Measurements from ENCODE around the gene CREB5. TPM values are rescaled to one million over a fixed set of nuclear protein-coding genes. Genes with fewer than 3 reads are reported as not detected.

Gene CREB5
- polyA plus RNA-seq, 1 donor: 12.9 TPM

DNA sequence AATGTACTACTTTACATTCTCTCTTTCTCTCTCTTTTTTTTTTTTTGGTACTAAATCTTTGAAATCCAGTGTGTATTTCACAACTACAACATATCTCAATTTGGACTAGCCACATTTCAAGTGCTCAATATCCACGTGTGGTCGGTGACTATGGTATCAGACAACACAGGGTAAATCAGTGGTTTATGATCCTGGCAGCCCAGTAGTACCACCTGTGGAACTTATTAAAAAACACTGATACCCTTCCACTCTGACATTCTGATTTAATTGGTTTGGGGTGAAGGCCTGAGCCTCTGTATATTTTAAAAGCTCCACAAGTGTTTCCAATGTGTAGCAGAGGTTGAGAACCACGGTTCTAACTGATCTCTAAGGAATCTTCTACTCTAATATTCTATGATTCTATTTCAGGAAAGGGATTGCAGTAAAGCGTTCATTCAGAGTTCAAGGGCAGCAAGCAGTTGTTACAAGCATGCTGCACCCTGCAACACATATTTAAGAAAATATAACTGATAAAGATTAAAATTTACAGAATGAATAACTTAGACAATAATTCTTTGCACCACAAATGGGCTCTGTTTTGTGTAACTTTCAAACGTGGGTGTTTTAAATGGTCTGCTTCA, 5.1 kb downstream of the CREB5 start:
- no peaks in the 10 kb centered on the region for H3K36me3 ChIP-seq (ENCODE audit: control insufficient read depth, insufficient read depth, low read length)
- 29% methylated on average over 1 of the region's 5 CpGs for WGBS (ENCODE audit: insufficient coverage, low lambda C conversion rate)
- no peaks in the 10 kb centered on the region for H3K4me1 ChIP-seq (ENCODE audit: control insufficient read depth, insufficient read depth, low read length)
- DNase-seq: no peak
- H3K27ac ChIP-seq (ENCODE audit: low read length): no peak overlapping the region
- no peaks in the 10 kb centered on the region for H3K9me3 ChIP-seq (ENCODE audit: control insufficient read depth, low read depth, low read length)
- no peak overlapping the region for H3K4me3 ChIP-seq (ENCODE audit: low read length)
- H3K27me3 ChIP-seq (ENCODE audit: control insufficient read depth, insufficient read depth, low read length): peaks cover 14% of the 10 kb centered on the region

DNA sequence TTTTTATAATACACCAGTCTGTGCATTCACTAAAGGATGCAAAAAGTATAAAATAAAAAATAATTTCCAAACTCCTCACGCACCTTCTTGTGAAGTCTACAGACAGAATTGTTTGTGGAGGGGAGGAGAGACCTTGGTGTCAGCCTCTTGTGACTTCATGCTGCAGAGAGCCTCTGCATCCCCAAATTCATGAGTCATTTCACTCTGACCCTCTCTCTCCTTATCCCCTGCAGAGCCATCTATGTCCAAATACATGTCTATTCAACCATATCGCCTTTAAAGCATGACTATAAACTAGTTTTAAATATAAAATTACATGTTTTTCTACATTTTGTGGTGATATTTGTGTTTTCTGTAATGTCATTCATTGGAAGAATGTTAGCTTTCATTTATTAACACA, 6.0 kb downstream of the CREB5 start:
- DNase-seq: no peak
- WGBS (ENCODE audit: insufficient coverage, low lambda C conversion rate): no CpG with 5 or more reads among the region's 2 CpGs
- H3K27ac ChIP-seq (ENCODE audit: low read length): no peak overlapping the region

DNA sequence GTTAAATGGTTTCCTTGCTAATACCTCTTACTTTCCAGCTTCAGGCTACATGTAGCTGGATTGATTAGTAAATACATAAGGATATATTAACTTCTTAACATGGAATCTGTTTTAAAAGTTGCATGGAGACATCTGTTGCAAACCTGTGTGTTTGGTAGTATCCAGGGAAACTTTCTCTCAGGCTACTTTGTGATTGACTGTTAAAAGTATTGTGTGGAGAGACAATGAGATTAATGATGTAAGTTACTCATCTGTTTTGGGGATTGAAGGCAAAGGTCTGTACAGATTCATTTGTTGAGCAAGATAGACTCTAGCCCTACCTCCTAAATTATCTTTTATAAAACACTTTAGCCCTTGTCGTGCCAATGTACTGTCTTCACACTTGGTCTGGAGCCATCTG, 6.6 kb downstream of the CREB5 start:
- no peak overlapping the region for H3K27ac ChIP-seq (ENCODE audit: low read length)
- WGBS (ENCODE audit: insufficient coverage, low lambda C conversion rate): 88% methylated on average over 1 of the region's 1 CpG
- DNase-seq: no peak

More for the DNA sequence above, 6.0 kb downstream of the CREB5 start:
- H3K4me1 ChIP-seq (ENCODE audit: control insufficient read depth, insufficient read depth, low read length): no peaks in the 10 kb centered on the region
- H3K27me3 ChIP-seq (ENCODE audit: control insufficient read depth, insufficient read depth, low read length): peaks cover 6% of the 10 kb centered on the region
- no peaks in the 10 kb centered on the region for H3K9me3 ChIP-seq (ENCODE audit: control insufficient read depth, low read depth, low read length)
- no peak overlapping the region for H3K4me3 ChIP-seq (ENCODE audit: low read length)
- no peaks in the 10 kb centered on the region for H3K36me3 ChIP-seq (ENCODE audit: control insufficient read depth, insufficient read depth, low read length)

DNA sequence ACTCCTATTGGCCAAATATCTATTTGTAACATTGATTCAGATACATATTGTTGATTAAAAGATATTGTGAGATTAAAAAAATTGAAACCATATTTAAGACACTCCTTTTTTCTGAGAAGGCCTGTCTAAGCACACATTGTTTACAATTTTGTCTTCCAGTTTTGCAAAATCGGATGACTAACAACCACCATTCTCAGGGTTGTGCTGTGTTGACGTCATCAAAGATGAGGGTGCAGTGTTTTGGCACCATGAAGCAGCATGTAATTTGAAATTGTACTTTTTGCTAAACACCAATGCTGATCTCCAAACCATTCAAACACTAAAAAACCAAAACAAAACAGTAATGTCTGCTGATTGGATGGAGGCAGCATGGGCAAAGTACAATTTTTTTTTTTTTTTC, 7.4 kb downstream of the CREB5 start:
- peaks cover 6% of the 10 kb centered on the region for H3K27me3 ChIP-seq (ENCODE audit: control insufficient read depth, insufficient read depth, low read length)
- no peak overlapping the region for H3K4me3 ChIP-seq (ENCODE audit: low read length)
- H3K4me1 ChIP-seq (ENCODE audit: control insufficient read depth, insufficient read depth, low read length): no peaks in the 10 kb centered on the region
- DNase-seq: no peak
- H3K36me3 ChIP-seq (ENCODE audit: control insufficient read depth, insufficient read depth, low read length): no peaks in the 10 kb centered on the region
- no peak overlapping the region for H3K27ac ChIP-seq (ENCODE audit: low read length)
- no CpG with 5 or more reads among the region's 2 CpGs for whole genome bisulfite sequencing (ENCODE audit: insufficient coverage, low lambda C conversion rate)
- H3K9me3 ChIP-seq (ENCODE audit: control insufficient read depth, low read depth, low read length): no peaks in the 10 kb centered on the region

More for the DNA sequence above, 6.6 kb downstream of the CREB5 start:
- Histone ChIP-seq H3K36me3 (ENCODE audit: control insufficient read depth, insufficient read depth, low read length) (no peaks in the 10 kb centered on the region), H3K9me3 (ENCODE audit: control insufficient read depth, low read depth, low read length) (no peaks in the 10 kb centered on the region), H3K4me3 (ENCODE audit: low read length) (no peak overlapping the region), H3K27me3 (ENCODE audit: control insufficient read depth, insufficient read depth, low read length) (peaks cover 6% of the 10 kb centered on the region), H3K4me1 (ENCODE audit: control insufficient read depth, insufficient read depth, low read length) (no peaks in the 10 kb centered on the region)

DNA sequence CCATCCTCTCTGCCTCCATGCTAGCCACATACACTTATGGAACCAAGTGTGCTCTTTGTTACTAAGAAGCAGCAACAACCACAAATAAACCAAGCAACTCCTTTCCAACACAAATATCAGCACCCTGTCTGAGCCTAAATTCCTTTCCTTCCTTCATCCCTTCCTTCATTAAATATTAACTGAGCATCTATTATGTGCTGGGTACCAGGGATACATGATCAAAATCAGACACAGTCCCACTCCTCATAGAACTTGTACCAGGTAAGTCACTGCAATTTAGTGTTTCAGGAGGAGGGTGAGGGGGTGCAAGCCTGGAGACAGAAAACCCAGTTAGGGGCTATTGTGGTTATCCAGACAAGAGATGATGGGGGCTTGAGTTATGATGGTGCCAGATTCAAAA, 10.8 kb downstream of the CREB5 start:
- H3K36me3 ChIP-seq (ENCODE audit: control insufficient read depth, insufficient read depth, low read length): no peaks in the 10 kb centered on the region
- H3K27ac ChIP-seq (ENCODE audit: low read length): no peak overlapping the region
- H3K4me3 ChIP-seq (ENCODE audit: low read length): no peak overlapping the region
- no peaks in the 10 kb centered on the region for H3K4me1 ChIP-seq (ENCODE audit: control insufficient read depth, insufficient read depth, low read length)
- H3K27me3 ChIP-seq (ENCODE audit: control insufficient read depth, insufficient read depth, low read length): no peaks in the 10 kb centered on the region
- DNase-seq: no peak
- H3K9me3 ChIP-seq (ENCODE audit: control insufficient read depth, low read depth, low read length): no peaks in the 10 kb centered on the region

DNA sequence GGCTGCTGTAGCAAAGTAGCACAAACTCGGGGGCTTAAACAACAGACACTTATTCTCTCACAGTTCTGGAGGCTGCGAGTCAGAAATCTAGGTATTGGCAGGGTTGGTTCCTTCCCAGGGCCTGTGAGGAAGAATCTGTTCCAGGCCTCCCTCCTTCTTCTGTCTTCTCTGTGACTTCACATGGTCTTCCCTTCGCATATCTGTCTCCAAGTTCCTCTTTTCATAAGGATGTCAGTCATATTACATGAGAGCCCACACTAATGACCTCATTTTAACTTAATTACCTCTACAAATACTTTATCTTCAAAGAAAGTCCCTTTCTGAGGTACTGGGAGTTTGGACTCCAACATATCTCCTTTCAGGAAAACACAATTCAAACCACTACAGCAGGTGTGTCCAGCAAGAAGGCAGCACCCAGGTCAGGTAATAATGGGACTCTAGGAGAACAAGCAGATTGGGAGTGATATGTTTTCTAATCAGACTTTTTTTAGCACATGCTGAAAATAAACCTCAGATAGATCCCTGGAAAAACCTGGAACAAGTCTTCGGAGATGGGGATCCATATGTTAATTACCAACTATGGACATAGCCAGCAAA, 11.7 kb downstream of the CREB5 start:
- no peak overlapping the region for H3K27ac ChIP-seq (ENCODE audit: low read length)
- no peaks in the 10 kb centered on the region for H3K9me3 ChIP-seq (ENCODE audit: control insufficient read depth, low read depth, low read length)
- no peaks in the 10 kb centered on the region for H3K4me1 ChIP-seq (ENCODE audit: control insufficient read depth, insufficient read depth, low read length)
- H3K36me3 ChIP-seq (ENCODE audit: control insufficient read depth, insufficient read depth, low read length): no peaks in the 10 kb centered on the region
- H3K27me3 ChIP-seq (ENCODE audit: control insufficient read depth, insufficient read depth, low read length): peaks cover 3% of the 10 kb centered on the region
- no peak overlapping the region for H3K4me3 ChIP-seq (ENCODE audit: low read length)
- no peak for DNase-seq
- WGBS (ENCODE audit: insufficient coverage, low lambda C conversion rate): no CpG with 5 or more reads among the region's 4 CpGs

DNA sequence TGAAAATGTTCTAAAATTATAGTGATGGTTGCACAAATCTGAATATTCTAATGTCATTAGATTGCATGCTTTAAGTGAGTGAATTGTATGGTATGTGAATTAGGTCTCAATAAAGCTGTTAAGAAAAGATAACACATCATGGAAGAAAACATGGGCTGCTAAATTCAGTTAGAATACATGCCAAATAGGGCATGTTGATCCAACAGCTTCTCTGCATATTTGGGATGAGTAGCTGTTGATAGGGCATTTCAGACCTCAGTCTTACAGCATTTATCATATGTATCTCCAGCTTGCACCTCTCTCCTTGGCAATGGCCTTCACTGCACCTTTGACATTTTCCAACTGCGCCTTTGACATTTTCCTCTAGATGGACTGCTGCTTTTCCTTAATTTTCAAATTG, 13.2 kb downstream of the CREB5 start:
- DNase-seq: no peak
- Histone ChIP-seq H3K4me1 (ENCODE audit: control insufficient read depth, insufficient read depth, low read length) (no peaks in the 10 kb centered on the region), H3K36me3 (ENCODE audit: control insufficient read depth, insufficient read depth, low read length) (no peaks in the 10 kb centered on the region), H3K4me3 (ENCODE audit: low read length) (no peak overlapping the region), H3K27me3 (ENCODE audit: control insufficient read depth, insufficient read depth, low read length) (peaks cover 3% of the 10 kb centered on the region), H3K9me3 (ENCODE audit: control insufficient read depth, low read depth, low read length) (no peaks in the 10 kb centered on the region), H3K27ac (ENCODE audit: low read length) (no peak overlapping the region)
- WGBS (ENCODE audit: insufficient coverage, low lambda C conversion rate): 100% methylated on average over 1 of the region's 1 CpG

DNA sequence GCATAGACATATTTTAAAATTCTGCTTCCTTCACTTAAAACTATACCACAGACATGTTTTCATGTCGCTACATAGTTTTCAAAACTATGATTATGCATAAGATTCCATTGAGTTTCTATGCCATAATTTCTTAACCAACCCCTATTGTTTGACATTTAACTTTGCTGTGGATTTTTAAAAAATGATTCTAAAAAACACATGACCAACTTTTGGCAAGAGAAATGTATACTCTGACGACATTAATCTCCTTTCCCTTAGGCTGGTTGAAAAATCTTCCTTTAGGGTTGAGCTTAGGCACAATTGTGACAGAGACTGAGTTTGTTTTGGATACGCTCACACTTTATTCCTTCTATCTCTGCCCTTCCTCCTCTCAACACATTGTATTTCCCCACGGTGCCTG, 14.9 kb downstream of the CREB5 start:
- no peak for DNase-seq
- WGBS (ENCODE audit: insufficient coverage, low lambda C conversion rate): 29% methylated on average over 1 of the region's 4 CpGs
- H3K27me3 ChIP-seq (ENCODE audit: control insufficient read depth, insufficient read depth, low read length): peaks cover 3% of the 10 kb centered on the region
- no peaks in the 10 kb centered on the region for H3K4me1 ChIP-seq (ENCODE audit: control insufficient read depth, insufficient read depth, low read length)
- H3K9me3 ChIP-seq (ENCODE audit: control insufficient read depth, low read depth, low read length): no peaks in the 10 kb centered on the region
- H3K36me3 ChIP-seq (ENCODE audit: control insufficient read depth, insufficient read depth, low read length): no peaks in the 10 kb centered on the region
- no peak overlapping the region for H3K4me3 ChIP-seq (ENCODE audit: low read length)
- no peak overlapping the region for H3K27ac ChIP-seq (ENCODE audit: low read length)

DNA sequence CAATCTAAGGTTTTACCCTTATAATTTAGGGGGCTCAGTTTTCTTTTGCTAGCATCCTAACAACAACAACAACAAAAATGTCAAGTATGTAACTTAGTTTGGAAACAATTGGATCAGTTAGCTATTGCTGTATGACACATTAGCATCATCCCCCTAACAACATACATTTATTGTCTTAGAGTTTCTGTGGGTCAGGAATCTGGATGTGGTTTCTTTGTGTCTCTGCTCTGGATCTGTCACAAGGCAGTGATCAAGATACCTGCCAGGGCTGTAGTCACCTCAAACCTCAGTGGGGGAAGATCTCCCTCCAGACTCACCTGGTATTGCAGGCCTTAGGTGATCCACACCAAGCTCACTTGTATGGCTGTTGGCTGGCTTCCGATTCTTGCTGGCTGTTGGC, 18.3 kb downstream of the CREB5 start:
- H3K36me3 ChIP-seq (ENCODE audit: control insufficient read depth, insufficient read depth, low read length): no peaks in the 10 kb centered on the region
- no peaks in the 10 kb centered on the region for H3K9me3 ChIP-seq (ENCODE audit: control insufficient read depth, low read depth, low read length)
- H3K4me3 ChIP-seq (ENCODE audit: low read length): no peak overlapping the region
- H3K27me3 ChIP-seq (ENCODE audit: control insufficient read depth, insufficient read depth, low read length): peaks cover 7% of the 10 kb centered on the region
- WGBS (ENCODE audit: insufficient coverage, low lambda C conversion rate): no CpG with 5 or more reads among the region's 1 CpG
- no peaks in the 10 kb centered on the region for H3K4me1 ChIP-seq (ENCODE audit: control insufficient read depth, insufficient read depth, low read length)
- DNase-seq: no peak
- H3K27ac ChIP-seq (ENCODE audit: low read length): no peak overlapping the region

DNA sequence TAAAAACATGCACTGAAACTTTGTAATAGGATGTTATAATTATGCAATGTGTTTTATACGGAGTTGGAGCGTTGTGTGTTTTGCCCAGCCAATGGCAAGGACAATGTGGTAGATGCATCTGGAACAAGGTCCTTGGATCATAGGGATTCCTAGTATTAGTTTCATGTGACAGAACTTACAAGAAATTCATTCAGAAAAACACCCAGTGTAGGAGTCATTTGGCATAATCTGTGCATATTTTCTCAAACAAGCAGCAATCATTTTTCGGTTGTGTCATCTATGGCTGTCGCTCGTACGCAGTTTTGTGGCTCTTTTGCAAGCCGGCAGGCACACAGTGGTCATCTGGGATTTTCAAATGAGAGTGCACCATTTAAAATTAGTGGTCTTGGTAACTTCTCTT, 19.8 kb downstream of the CREB5 start:
- 93% methylated on average over 7 of the region's 7 CpGs for WGBS (ENCODE audit: insufficient coverage, low lambda C conversion rate)
- Histone ChIP-seq H3K9me3 (ENCODE audit: control insufficient read depth, low read depth, low read length) (no peaks in the 10 kb centered on the region), H3K27ac (ENCODE audit: low read length) (no peak overlapping the region), H3K36me3 (ENCODE audit: control insufficient read depth, insufficient read depth, low read length) (no peaks in the 10 kb centered on the region), H3K27me3 (ENCODE audit: control insufficient read depth, insufficient read depth, low read length) (peaks cover 7% of the 10 kb centered on the region), H3K4me3 (ENCODE audit: low read length) (no peak overlapping the region), H3K4me1 (ENCODE audit: control insufficient read depth, insufficient read depth, low read length) (no peaks in the 10 kb centered on the region)
- no peak for DNase-seq

DNA sequence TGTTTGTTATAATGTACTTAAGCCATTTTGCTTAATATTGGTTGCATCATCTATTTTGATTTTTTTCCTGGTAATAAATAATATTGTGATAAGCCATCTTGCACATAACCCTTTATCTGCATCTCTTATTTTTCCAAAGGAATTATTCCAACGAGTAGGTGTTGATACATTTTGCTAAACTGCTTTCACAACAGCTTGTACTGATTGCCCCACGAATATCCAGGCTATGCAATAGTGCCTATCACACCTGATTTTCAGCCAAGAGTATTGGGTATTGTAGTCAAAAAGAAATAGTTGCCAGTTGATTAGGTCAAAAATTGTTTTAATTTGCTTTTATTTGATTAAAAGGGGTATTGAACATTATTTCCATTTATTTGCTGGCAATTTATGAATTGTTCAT, 20.7 kb downstream of the CREB5 start:
- WGBS (ENCODE audit: insufficient coverage, low lambda C conversion rate): no CpG with 5 or more reads among the region's 2 CpGs
- DNase-seq: no peak
- Histone ChIP-seq H3K27me3 (ENCODE audit: control insufficient read depth, insufficient read depth, low read length) (peaks cover 7% of the 10 kb centered on the region), H3K27ac (ENCODE audit: low read length) (no peak overlapping the region), H3K9me3 (ENCODE audit: control insufficient read depth, low read depth, low read length) (no peaks in the 10 kb centered on the region), H3K36me3 (ENCODE audit: control insufficient read depth, insufficient read depth, low read length) (no peaks in the 10 kb centered on the region), H3K4me1 (ENCODE audit: control insufficient read depth, insufficient read depth, low read length) (no peaks in the 10 kb centered on the region), H3K4me3 (ENCODE audit: low read length) (no peak overlapping the region)

Data from large intestine (tissue), 3 donors.